Measurements from ENCODE around the gene RASGRP4. TPM values are rescaled to one million over a fixed set of nuclear protein-coding genes. Genes with fewer than 3 reads are reported as not detected.

RASGRP4 gene
- total and polyA plus RNA-seq, 4 donors = 3.5 to 39.0 (median 8.7) TPM

DNA sequence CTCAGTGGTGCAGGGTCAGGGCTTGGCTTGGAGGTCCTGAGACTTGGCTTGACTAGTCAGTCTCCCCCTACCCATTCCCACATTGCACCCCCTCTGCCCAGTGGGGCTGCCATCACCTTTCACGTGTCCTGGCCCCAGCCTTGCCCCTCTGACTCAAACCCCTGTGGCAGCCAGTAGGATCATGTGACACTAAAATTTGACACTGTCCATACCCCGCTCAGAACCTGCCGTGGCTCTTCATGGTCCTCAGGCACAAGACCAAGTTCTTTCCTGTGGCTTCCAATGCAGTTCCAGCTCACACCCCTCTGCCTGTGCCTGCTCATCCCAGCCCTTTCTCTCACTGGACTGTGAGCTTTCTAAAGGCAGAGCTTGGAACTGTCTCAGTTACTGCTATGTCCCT is 49.4 kb downstream of the RASGRP4 start:
- WGBS, 2 donors = 90 to 96% methylated on average over 3 of the region's 3 CpGs
- TF ChIP-seq, protein P1, sequence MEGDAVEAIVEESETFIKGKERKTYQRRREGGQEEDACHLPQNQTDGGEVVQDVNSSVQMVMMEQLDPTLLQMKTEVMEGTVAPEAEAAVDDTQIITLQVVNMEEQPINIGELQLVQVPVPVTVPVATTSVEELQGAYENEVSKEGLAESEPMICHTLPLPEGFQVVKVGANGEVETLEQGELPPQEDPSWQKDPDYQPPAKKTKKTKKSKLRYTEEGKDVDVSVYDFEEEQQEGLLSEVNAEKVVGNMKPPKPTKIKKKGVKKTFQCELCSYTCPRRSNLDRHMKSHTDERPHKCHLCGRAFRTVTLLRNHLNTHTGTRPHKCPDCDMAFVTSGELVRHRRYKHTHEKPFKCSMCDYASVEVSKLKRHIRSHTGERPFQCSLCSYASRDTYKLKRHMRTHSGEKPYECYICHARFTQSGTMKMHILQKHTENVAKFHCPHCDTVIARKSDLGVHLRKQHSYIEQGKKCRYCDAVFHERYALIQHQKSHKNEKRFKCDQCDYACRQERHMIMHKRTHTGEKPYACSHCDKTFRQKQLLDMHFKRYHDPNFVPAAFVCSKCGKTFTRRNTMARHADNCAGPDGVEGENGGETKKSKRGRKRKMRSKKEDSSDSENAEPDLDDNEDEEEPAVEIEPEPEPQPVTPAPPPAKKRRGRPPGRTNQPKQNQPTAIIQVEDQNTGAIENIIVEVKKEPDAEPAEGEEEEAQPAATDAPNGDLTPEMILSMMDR (IDR thresholded peaks at IDR 0.05; ENCODE audit: control extremely low read depth, extremely low read depth) = no peak
- peak overlapping the region in 1 of 2 donors; percentile 28 for H3K9ac ChIP-seq (ENCODE audit: insufficient read depth in 1 of 2, low read length in 2 of 2)
- peaks cover 0 to 3% (median 0%) of the 10 kb centered on the region in 4 donors for H3K9me3 ChIP-seq (ENCODE audit: control insufficient read depth in 4 of 4, insufficient read depth in 3 of 4, low read length in 3 of 4)
- H3K36me3 ChIP-seq (ENCODE audit: control insufficient read depth in 4 of 4, insufficient read depth in 4 of 4, low read length in 4 of 4) = peaks cover 13 to 32% (median 21%) of the 10 kb centered on the region in 4 donors
- H3K4me3 ChIP-seq = no peak overlapping the region
- no peak for ATAC-seq (ENCODE audit: insufficient read depth, low FRiP score)
- H3K27ac ChIP-seq (ENCODE audit: low read depth in 1 of 2, low read length in 1 of 2) = peak overlapping the region in 1 of 2 donors; percentile 36
- H3K4me1 ChIP-seq (ENCODE audit: control insufficient read depth in 5 of 5, insufficient read depth in 5 of 5, low read length in 5 of 5) = peaks cover 5 to 14% (median 9%) of the 10 kb centered on the region in 5 donors
- no peak for DNase-seq
- no peaks in the 10 kb centered on the region for H3K27me3 ChIP-seq (ENCODE audit: control insufficient read depth in 3 of 3, insufficient read depth in 3 of 3, low read length in 2 of 3)

GRCh38 chr19:38375748-38376147 is 50.3 kb downstream of the RASGRP4 start:
- H3K4me1 ChIP-seq (ENCODE audit: control insufficient read depth in 5 of 5, insufficient read depth in 5 of 5, low read length in 5 of 5) = peaks cover 5 to 14% (median 9%) of the 10 kb centered on the region in 5 donors
- H3K4me3 ChIP-seq = peak overlapping the region; percentile 89
- peak overlapping the region in 1 of 2 donors; percentile 94 for H3K27ac ChIP-seq (ENCODE audit: low read depth in 1 of 2, low read length in 1 of 2)
- H3K27me3 ChIP-seq (ENCODE audit: control insufficient read depth in 3 of 3, insufficient read depth in 3 of 3, low read length in 2 of 3) = no peaks in the 10 kb centered on the region
- TF ChIP-seq, protein P1 (IDR thresholded peaks at IDR 0.05; ENCODE audit: control extremely low read depth, extremely low read depth) = no peak
- H3K36me3 ChIP-seq (ENCODE audit: control insufficient read depth in 4 of 4, insufficient read depth in 4 of 4, low read length in 4 of 4) = peaks cover 5 to 23% (median 13%) of the 10 kb centered on the region in 4 donors
- DNase-seq (no peak), ATAC-seq (ENCODE audit: insufficient read depth, low FRiP score) (no peak)
- no peaks in the 10 kb centered on the region for H3K9me3 ChIP-seq (ENCODE audit: control insufficient read depth in 4 of 4, insufficient read depth in 3 of 4, low read length in 3 of 4)
- peak overlapping the region; percentile 91 to 93 for H3K9ac ChIP-seq (ENCODE audit: insufficient read depth in 1 of 2, low read length in 2 of 2)
- 79 to 86% methylated on average over 5 of the region's 5 CpGs for WGBS, 2 donors

DNA sequence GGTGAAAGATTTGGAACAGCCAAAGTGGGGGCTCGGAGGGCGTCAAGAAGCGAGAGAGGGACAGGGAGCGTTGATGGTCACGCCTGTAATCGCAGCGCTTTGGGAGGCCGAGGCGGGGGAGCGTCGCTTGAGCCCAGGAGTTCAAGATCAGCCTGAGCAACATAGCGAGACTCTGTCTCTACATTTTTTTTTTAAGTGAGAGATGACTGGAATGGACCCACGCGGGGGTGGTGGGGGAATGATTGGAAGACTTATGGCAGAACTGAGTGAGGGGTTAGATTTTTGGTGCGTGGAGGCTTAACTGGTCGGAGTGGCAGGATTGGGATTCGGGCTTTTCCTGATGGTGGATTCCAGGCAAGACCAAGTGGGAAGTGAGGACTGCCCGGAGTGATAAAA is 50.9 kb downstream of the RASGRP4 start:
- DNase-seq = no peak
- Histone ChIP-seq H3K27me3 (ENCODE audit: control insufficient read depth in 3 of 3, insufficient read depth in 3 of 3, low read length in 2 of 3) (no peaks in the 10 kb centered on the region), H3K36me3 (ENCODE audit: control insufficient read depth in 4 of 4, insufficient read depth in 4 of 4, low read length in 4 of 4) (peaks cover 0 to 17% (median 11%) of the 10 kb centered on the region in 4 donors), H3K27ac (ENCODE audit: low read depth in 1 of 2, low read length in 1 of 2) (peak overlapping the region; percentile 91 to 94), H3K4me1 (ENCODE audit: control insufficient read depth in 5 of 5, insufficient read depth in 5 of 5, low read length in 5 of 5) (peaks cover 5 to 14% (median 9%) of the 10 kb centered on the region in 5 donors), H3K4me3 (peak overlapping the region; percentile 89), H3K9ac (ENCODE audit: insufficient read depth in 1 of 2, low read length in 2 of 2) (peak overlapping the region; percentile 91 to 93), H3K9me3 (ENCODE audit: control insufficient read depth in 4 of 4, insufficient read depth in 3 of 4, low read length in 3 of 4) (no peaks in the 10 kb centered on the region)
- TF ChIP-seq, protein P1 (IDR thresholded peaks at IDR 0.05; ENCODE audit: control extremely low read depth, extremely low read depth) = no peak
- ATAC-seq (ENCODE audit: insufficient read depth, low FRiP score) = no peak
- WGBS, 2 donors = 1 to 2% methylated on average over 18 of the region's 18 CpGs

All from lung (tissue), 12 donors.